Hepatocyte (in vitro differentiated cells): Measurements from ENCODE around the gene PCDH9.

Experiments used
- CTCF ChIP-seq: fragments of 200-600 bp; sonication (generic); IDR thresholded peaks from 2 replicates; pipeline ENCODE4 v1.5.1; 2016; ENCODE audit warnings: antibody characterized with exemption, mild to moderate bottlenecking; ENCODE audit not compliant: poor library complexity
- EZH2phosphoT487 ChIP-seq: fragments of 200-600 bp; sonication (generic); IDR thresholded peaks from one replicate; pipeline ENCODE4 v1.6.1; 2018; ENCODE audit warnings: antibody characterized with exemption, mild to moderate bottlenecking, low read depth, moderate library complexity; ENCODE audit not compliant: unreplicated experiment, severe bottlenecking

- no peak for TF ChIP-seq EZH2phosphoT487
- no peak for TF ChIP-seq CTCF
Measured at GRCh38 chr13:67186995-67187569, 43.1 kb downstream of the PCDH9 start.
